COLO829 (cell line): ENCODE results near the gene ADAMTS2.

ENCODE experiments used
- DNase-seq: peaks from one replicate; pipeline ENCODE4 v3.0.0; 2012; ENCODE audit warnings: low spot score

The ADAMTS2 gene

DNA sequence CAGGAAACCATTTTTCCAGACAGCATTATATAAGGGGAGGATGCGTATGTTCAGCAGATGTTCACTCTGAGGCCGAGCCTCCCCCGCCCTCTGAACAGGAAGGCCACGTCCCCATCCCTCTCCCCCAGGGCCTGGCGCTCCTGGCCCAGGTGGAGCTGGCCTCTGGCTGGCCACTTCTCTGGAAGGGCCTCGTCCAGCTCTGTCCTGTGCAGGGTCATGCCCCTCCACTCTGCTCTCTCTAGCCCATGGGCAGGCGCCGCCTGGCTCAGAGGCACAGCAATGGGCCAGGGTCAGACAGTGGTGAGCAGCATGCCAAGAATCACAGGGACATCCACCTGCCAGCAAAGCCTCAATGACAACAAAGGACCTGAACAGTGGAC, 34.2 kb downstream of the ADAMTS2 start:
- no peak for DNase-seq

GRCh38 chr5:179310439-179311090, 34.7 kb downstream of the ADAMTS2 start:
- DNase-seq = no peak

GRCh38 chr5:179309751-179310320, 35.4 kb downstream of the ADAMTS2 start:
- DNase-seq = no peak

GRCh38 chr5:179309383-179309670, 35.9 kb downstream of the ADAMTS2 start:
- no peak for DNase-seq

DNA sequence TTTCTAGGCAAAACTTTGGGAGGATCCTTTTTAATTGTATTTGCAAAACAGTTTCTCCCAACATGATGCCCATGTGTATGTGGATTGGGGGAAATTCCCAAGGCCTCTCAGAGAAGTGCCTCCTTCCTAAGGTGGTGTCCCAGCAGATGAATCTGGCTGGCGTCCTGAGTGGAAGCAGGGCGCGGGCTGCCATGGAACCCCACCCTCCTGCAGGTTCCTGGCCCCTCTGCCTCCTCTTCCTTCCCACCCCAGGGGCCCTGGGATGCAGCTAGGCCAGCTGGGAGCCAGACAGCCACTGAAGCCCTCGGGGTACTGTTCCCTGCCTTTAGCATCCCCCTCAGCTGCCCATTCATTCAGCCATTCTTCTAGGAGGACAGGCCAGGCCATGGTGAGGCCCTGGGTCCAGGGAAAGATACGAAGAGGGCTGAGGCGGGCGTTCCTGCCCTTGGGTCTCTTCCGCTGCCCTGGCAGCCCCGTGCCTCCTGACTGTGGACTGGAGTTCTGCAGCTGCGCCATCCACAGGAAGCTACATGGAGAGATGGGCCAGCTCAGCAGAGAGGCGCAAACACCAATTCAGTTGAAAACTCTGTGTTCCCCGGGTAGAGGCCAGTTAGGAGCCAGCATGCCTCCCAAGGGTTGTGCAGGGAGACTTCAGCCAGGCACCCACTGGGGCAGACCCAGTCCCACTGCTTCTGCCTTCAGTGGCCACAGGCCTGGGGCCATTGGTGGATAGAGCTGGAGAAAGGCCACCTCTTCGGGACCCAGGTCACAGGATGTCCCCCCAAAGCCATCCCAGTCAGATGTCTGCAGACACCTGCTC, 36.5 kb downstream of the ADAMTS2 start:
- no peak for DNase-seq

- DNase-seq = no peak
These were observed 37.3 kb downstream of the ADAMTS2 start for GRCh38 chr5:179307931-179308471.

DNA sequence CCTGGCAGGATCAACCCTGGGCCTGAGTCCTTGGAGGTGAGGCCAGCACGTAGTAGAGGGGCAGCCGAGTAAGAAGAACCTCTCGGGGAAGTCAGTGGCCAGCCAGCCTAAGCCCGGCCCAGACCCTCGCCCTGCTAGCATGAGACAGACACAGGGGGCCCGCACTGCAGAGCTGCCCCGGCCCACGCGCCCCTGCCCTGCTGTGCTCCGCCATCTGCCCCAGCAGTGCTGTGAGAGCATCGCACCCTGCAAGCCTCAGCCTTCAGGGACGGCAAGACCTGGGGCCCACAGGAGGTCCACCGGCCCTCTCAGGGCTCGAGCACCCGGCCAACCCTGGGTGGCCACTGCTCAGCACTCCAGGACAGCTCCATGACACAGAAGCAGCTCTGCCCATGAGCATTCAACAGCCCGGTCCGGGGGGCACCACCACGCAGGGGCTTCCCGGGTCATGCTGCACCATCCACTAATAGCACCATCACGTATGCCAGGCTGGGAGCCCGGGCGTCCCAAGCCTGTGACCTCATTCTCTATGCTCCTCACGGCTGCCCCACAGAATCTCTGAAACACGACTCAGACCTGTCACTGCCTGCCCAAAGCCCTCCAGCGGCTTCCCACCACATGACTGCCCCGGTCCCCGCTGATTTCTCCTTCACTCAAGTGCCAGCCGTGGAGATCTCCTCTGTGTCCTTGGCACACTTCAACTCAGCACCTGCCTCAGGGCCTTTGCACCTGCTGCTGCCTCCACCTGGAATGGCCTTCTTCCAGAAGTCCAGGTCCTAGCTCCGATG, 38.1 kb downstream of the ADAMTS2 start:
- no peak for DNase-seq

DNA sequence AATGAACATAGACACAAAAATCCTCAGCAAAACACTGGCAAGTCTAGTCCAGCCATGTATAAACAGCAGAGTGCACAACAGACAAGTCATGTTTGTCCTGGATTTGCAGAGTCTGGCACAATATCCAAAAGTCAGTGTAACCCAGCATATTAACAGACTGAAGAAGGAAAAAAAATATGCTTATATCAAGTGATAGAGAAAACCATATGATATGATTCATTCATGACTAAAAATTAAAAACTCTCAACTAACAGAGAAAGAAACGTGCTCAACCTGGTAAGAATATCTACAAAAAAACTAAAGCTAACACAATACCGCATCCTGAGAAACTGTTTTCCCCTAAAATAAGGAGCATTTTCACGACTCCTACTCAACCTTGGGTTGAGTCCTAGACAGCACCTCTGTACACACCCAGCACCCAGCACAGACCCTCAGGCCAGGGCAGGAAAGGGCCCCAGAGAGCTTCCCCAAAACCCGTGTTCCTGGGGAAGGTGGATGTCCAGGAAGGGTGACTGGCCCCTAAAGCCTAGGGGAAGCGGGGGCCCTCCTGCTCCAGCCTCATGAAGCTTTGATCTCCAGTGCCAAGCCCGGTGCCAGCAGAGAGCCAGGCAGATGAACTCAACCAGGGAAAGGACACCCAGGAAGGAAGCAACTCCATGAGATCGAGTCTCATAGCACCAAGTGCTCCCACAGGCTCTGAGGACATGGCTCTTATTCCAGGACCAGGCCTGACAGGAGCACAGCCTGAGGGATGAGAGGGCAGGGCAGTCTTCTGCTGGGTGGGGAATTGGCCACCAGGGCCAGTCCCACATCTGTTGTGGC, 38.9 kb downstream of the ADAMTS2 start:
- no peak for DNase-seq

DNA sequence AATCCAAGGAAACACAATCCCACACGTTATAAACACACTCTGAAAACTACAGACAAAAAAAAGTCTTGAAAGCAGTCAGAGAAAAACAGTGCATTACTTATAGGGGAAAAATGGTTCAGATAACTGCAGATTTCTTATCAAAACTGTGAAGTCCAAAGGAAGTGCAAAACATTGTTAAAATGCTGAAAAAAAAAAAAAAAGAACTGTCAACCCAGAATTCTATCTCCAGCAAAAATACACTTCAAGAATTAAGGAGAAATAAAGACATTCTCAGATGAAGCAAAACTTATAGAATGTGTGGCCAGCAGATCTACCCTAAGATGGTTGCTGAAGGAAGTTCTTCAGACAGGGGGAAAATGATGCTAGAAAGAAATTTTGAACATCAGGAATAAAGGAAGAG, 40.4 kb downstream of the ADAMTS2 start:
- DNase-seq = no peak

- DNase-seq = no peak
These were observed 40.8 kb downstream of the ADAMTS2 start for GRCh38 chr5:179304466-179304865.

- no peak for DNase-seq
These were observed 41.6 kb downstream of the ADAMTS2 start for GRCh38 chr5:179303451-179304200.

- DNase-seq = no peak
These were observed 42.6 kb downstream of the ADAMTS2 start for GRCh38 chr5:179302499-179303185.

- no peak for DNase-seq
These were observed 43.5 kb downstream of the ADAMTS2 start for GRCh38 chr5:179301796-179302195.

- no peak for DNase-seq
These were observed 43.9 kb downstream of the ADAMTS2 start for GRCh38 chr5:179301376-179301775.

- DNase-seq = no peak
These were observed 44.6 kb downstream of the ADAMTS2 start for GRCh38 chr5:179300581-179301180.

DNA sequence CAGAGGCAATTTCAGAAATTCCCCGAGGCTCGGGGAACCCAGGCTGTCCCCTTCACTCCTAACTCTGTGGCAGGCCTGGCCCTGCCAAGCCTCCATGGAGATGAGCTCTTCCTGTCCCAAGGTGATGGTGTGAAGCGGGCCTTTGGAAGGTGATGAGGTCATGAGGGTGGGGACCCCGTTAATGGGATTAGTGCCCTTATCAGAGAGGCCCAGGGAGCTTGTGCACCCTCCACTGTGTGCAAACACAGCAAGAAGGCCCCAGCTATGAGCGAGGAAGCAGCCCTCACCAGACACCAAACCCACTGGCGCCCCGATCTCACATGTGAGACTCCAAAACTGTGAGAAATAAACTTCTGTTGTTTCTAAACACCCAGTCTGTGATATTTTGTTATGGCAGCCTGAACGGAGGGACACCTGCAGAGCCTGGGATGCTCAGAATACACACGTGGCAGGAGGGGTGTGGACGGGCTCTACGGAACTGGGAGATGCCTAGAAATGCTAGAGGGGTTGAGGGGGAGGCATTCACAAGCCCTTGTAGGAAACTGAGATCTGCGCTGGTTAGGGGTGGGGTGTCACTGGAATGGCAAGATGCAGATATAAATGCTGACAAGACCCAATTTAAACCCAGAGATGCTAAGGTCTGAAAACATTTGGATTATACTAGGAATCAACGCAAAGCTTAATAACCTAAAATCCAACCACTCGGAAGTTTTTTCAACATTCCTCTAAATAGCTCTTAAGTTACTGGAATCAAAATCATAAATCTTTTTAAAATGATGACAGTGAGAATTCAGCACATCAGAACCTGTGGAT, 46.9 kb downstream of the ADAMTS2 start:
- DNase-seq = no peak

GRCh38 chr5:179297486-179298180, 47.6 kb downstream of the ADAMTS2 start:
- DNase-seq = no peak

DNA sequence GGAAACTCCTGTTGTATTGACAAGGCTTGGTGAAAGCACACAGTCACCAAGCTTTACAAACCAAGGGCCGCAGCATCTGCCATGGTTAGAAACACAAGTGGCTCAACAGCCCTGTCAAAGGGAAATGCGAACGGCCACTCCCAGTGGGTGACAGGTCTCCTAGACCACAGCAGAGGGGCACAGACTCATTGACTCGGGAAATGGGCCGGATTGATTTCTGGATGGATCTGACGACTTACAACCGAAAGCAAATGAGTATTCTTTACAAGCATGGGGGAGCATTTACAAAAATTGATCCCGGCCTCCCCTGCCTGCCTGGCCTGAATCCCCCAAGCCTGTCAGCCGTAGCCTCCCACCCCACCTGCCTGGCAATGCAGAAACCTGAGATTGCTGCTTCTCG, 48.2 kb downstream of the ADAMTS2 start:
- no peak for DNase-seq
